Effector memory CD8-positive, alpha-beta T cell (primary cell): ENCODE data around the gene ST6GALNAC6.

Experiments used
- ATAC-seq: fragments of 150-1000 bp; cut with Tn5 transposase; replicated peaks from 2 replicates; pipeline ENCODE4 v1.10.0; 2021; ENCODE audit warnings: mild to moderate bottlenecking, moderate library complexity
- DNase-seq, 3 experiments: peaks; one replicate each; pipeline ENCODE4 v3.0.0; 2021
- H3K27ac Mint-ChIP-seq, 2 donors: one replicate each; pipeline ENCODE4 v1.8.0; 2022; ENCODE audit warnings: mild to moderate bottlenecking in 2 of 2, mixed read lengths in 2 of 2, moderate library complexity in 2 of 2
- H3K27me3 Mint-ChIP-seq, 2 donors: one replicate each; pipeline ENCODE4 v1.8.0; 2022; ENCODE audit warnings: mixed read lengths in 2 of 2
- H3K36me3 Mint-ChIP-seq: one replicate; pipeline ENCODE4 v1.8.0; 2022; ENCODE audit warnings: mild to moderate bottlenecking, moderate library complexity, mixed read lengths; ENCODE audit not compliant: insufficient read depth
- H3K4me1 Mint-ChIP-seq, 2 donors: one replicate each; pipeline ENCODE4 v1.8.0; 2022; ENCODE audit warnings: low read depth in 2 of 2, mixed read lengths in 2 of 2
- H3K4me3 Mint-ChIP-seq, 2 donors: one replicate each; pipeline ENCODE4 v1.8.0; 2022; ENCODE audit warnings: mild to moderate bottlenecking in 2 of 2, mixed read lengths in 2 of 2, moderate library complexity in 2 of 2
- H3K9me3 Mint-ChIP-seq, 2 donors: one replicate each; pipeline ENCODE4 v1.8.0; 2022; ENCODE audit warnings: mixed read lengths in 2 of 2

Gene ST6GALNAC6

GRCh38 chr9:127918183-127919107, 19.0 kb upstream of the ST6GALNAC6 start:
- H3K9me3 Mint-ChIP-seq, result no peaks in the 10 kb centered on the region
- no peak for ATAC-seq
- no peaks in the 10 kb centered on the region for H3K27me3 Mint-ChIP-seq
- H3K4me3 Mint-ChIP-seq, result peak overlapping the region; percentile 21 to 85
- H3K27ac Mint-ChIP-seq, result peak overlapping the region; percentile 31 to 87
- no peak for DNase-seq
- peaks cover 23% of the 10 kb centered on the region for H3K36me3 Mint-ChIP-seq
- H3K4me1 Mint-ChIP-seq, result peaks cover 19 to 41% of the 10 kb centered on the region in 2 donors

GRCh38 chr9:127917603-127918002, 18.2 kb upstream of the ST6GALNAC6 start:
- DNase-seq (no peak), ATAC-seq (no peak)
- Mint-ChIP-seq H3K36me3 (peaks cover 28% of the 10 kb centered on the region), H3K9me3 (no peaks in the 10 kb centered on the region), H3K4me3 (peak overlapping the region; percentile 81 to 85), H3K27me3 (no peaks in the 10 kb centered on the region), H3K27ac (peak overlapping the region; percentile 31 to 87), H3K4me1 (peaks cover 19 to 46% of the 10 kb centered on the region in 2 donors)

- Mint-ChIP-seq H3K4me3 (peak within 1 kb of the TSS; percentile 81 to 85), H3K27ac (peak within 1 kb of the TSS; percentile 68 to 87), H3K4me1 (peaks cover 19 to 43% of the 10 kb centered on the region in 2 donors)
Observed at GRCh38 chr9:127916720-127917581, 17.5 kb upstream of the ST6GALNAC6 start, which contains the start of gene ST6GALNAC4. TSS of gene ST6GALNAC4 (minus strand) at chr9:127917041. CDS start at chr9:127916419, 622 bp downstream.

GRCh38 chr9:127915801-127916719, 16.7 kb upstream of the ST6GALNAC6 start:
- peaks cover 33% of the 10 kb centered on the region for H3K36me3 Mint-ChIP-seq
- peak in 2 of 3 experiments; percentile 32 to 49 for DNase-seq
- peaks cover 24 to 40% of the 10 kb centered on the region in 2 donors for H3K4me1 Mint-ChIP-seq
- no peaks in the 10 kb centered on the region for H3K9me3 Mint-ChIP-seq
- ATAC-seq, result peak; percentile 40
- no peaks in the 10 kb centered on the region for H3K27me3 Mint-ChIP-seq
- peak overlapping the region; percentile 68 to 85 for H3K27ac Mint-ChIP-seq
- H3K4me3 Mint-ChIP-seq, result peak overlapping the region; percentile 81 to 85

More at GRCh38 chr9:127916720-127917581, 17.5 kb upstream of the ST6GALNAC6 start, which contains the start of gene ST6GALNAC4:
- DNase-seq, result peak; percentile 87 to 90 (median 89)
- ATAC-seq, result peak; percentile 92
- no peaks in the 10 kb centered on the region for H3K9me3 Mint-ChIP-seq
- H3K27me3 Mint-ChIP-seq, result no peaks in the 10 kb centered on the region
- H3K36me3 Mint-ChIP-seq, result peaks cover 29% of the 10 kb centered on the region

- Mint-ChIP-seq H3K27ac (peak overlapping the region; percentile 68 to 85), H3K36me3 (peaks cover 37% of the 10 kb centered on the region), H3K27me3 (no peaks in the 10 kb centered on the region), H3K4me3 (peak overlapping the region; percentile 81 to 85), H3K4me1 (peaks cover 30 to 42% of the 10 kb centered on the region in 2 donors), H3K9me3 (no peaks in the 10 kb centered on the region)
- no peak for ATAC-seq
- DNase-seq, result no peak
Observed at GRCh38 chr9:127915325-127915752, 15.9 kb upstream of the ST6GALNAC6 start.

GRCh38 chr9:127913682-127914081, 14.3 kb upstream of the ST6GALNAC6 start:
- Mint-ChIP-seq H3K4me1 (peaks cover 30 to 34% of the 10 kb centered on the region in 2 donors), H3K36me3 (peaks cover 34% of the 10 kb centered on the region), H3K27me3 (no peaks in the 10 kb centered on the region), H3K27ac (no peak overlapping the region), H3K9me3 (no peaks in the 10 kb centered on the region), H3K4me3 (no peak overlapping the region)
- no peak for ATAC-seq
- no peak for DNase-seq

- Mint-ChIP-seq H3K9me3 (no peaks in the 10 kb centered on the region), H3K4me3 (no peak overlapping the region), H3K4me1 (peaks cover 29% of the 10 kb centered on the region in 2 donors), H3K27ac (peak overlapping the region in 1 of 2 donors; percentile 83), H3K27me3 (no peaks in the 10 kb centered on the region), H3K36me3 (peaks cover 31% of the 10 kb centered on the region)
- ATAC-seq (no peak), DNase-seq (no peak)
Observed at GRCh38 chr9:127912882-127913281, 13.5 kb upstream of the ST6GALNAC6 start.

GRCh38 chr9:127912296-127912695, 12.9 kb upstream of the ST6GALNAC6 start:
- DNase-seq (no peak), ATAC-seq (no peak)
- Mint-ChIP-seq H3K4me1 (peaks cover 24 to 26% of the 10 kb centered on the region in 2 donors), H3K27ac (peak overlapping the region in 1 of 2 donors; percentile 83), H3K36me3 (peaks cover 31% of the 10 kb centered on the region), H3K4me3 (no peak overlapping the region), H3K9me3 (no peaks in the 10 kb centered on the region), H3K27me3 (no peaks in the 10 kb centered on the region)

GRCh38 chr9:127910613-127911205, 11.3 kb upstream of the ST6GALNAC6 start:
- H3K36me3 Mint-ChIP-seq, result peaks cover 43% of the 10 kb centered on the region
- ATAC-seq (no peak), DNase-seq (no peak)
- peak overlapping the region; percentile 10 to 83 for H3K27ac Mint-ChIP-seq
- H3K27me3 Mint-ChIP-seq, result no peaks in the 10 kb centered on the region
- H3K4me1 Mint-ChIP-seq, result peaks cover 28 to 32% of the 10 kb centered on the region in 2 donors
- H3K9me3 Mint-ChIP-seq, result no peaks in the 10 kb centered on the region
- no peak overlapping the region for H3K4me3 Mint-ChIP-seq

- Mint-ChIP-seq H3K27ac (peak overlapping the region in 1 of 2 donors; percentile 68), H3K27me3 (no peaks in the 10 kb centered on the region), H3K4me1 (peaks cover 29 to 35% of the 10 kb centered on the region in 2 donors), H3K4me3 (no peak overlapping the region), H3K9me3 (no peaks in the 10 kb centered on the region), H3K36me3 (peaks cover 50% of the 10 kb centered on the region)
- ATAC-seq (no peak), DNase-seq (no peak)
Observed at GRCh38 chr9:127909839-127910273, 10.5 kb upstream of the ST6GALNAC6 start.

- ATAC-seq (no peak), DNase-seq (no peak)
- Mint-ChIP-seq H3K9me3 (no peaks in the 10 kb centered on the region), H3K27me3 (no peaks in the 10 kb centered on the region), H3K4me1 (peaks cover 35 to 40% of the 10 kb centered on the region in 2 donors), H3K4me3 (no peak overlapping the region), H3K36me3 (peaks cover 56% of the 10 kb centered on the region), H3K27ac (peak overlapping the region in 1 of 2 donors; percentile 99)
Observed at GRCh38 chr9:127908660-127908926, 9.2 kb upstream of the ST6GALNAC6 start.
